GM19025 (cell line): ENCODE data around the gene OPRL1.

Experiments
- ATAC-seq: cut with Tn5 transposase; IDR thresholded peaks from one replicate; pipeline ENCODE4 v1.9.1; 2021; ENCODE audit warnings: mild to moderate bottlenecking, low read depth, moderate library complexity; ENCODE audit not compliant: unreplicated experiment

OPRL1 gene

DNA sequence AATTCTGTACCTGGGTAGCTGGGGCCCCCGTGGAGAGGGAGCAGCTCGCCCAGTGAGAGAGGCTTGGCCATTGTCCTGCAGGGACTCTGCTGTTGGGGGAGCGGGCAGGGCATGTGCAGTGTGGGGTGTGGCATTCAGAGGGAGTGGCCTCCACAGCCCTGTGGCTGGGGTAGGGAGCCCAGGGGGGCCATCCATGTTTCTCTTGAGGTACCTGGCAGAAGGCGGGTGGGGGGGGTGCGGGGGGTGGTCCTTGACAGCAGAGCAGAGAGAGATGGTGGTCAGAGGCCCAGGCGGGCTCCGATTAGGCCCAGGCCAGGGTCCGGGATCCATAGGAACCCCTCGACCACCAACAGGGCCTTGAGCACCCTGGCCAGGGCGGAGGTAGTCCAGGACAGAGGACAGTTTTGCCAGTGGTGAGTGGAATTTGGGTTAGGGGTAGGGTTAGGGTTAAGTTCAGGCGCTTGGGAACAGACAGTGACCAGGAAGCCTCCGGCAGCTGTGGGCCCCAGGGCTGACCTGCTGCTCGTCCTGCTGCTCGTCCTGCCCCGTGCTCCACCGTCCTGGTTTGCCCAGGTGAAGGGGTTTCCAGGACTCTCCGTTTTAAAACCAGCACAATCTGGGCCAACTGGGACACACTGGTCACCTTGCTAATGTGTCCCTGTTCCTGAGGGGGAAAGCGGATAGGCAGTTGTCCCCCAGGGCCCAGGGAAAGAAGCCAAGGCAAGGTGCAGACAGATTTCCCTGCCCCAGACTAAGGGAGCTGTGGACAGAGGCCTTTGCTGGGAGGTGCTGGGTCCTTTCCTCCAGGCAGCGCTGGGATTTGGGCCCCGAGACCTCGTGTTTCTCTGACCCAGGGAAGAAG is 59.5 kb downstream of the OPRL1 start:
- ATAC-seq, result no peak

DNA sequence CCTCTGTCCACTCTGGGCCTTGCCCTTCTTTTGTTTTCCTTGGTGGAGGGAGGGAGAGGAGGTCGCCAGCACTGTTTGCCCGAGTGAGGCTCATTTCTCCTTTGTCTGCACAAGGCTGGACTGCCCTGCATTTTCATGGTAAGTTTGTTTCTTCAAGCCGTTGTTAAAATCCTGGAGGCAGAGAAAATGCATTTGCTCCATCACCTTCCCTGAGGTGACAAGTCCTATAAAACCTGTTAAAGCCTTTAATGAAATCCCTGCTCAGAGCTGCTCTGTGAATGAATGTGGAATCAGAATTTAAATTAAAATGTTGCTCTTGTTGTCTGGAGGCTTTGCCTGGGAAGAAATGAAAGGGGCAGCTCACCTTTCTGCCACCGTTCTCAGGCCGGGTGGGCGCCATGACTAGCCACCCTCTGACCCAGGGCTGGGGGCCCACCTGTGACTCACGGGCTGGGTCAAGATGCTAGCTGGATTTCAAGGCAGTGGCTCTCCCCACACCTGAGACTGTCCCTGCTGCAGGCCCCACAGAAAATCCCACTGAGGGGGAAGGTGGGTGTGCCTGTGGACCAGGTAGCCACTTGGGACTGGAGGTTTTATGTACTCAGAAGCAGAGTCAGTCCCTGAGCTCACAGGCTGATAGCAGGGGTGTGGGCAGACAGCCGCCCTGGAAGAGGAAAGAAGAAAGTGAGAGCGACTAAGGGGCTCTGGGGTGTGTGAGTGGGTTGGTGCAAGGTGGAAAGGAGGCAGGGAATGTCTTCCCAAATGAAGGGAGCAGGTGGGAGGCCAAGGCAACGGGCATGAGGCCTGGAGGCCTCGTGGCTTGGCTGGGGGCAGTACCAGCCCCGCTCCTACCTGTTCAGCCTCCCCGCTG is 60.4 kb downstream of the OPRL1 start:
- no peak for ATAC-seq

DNA sequence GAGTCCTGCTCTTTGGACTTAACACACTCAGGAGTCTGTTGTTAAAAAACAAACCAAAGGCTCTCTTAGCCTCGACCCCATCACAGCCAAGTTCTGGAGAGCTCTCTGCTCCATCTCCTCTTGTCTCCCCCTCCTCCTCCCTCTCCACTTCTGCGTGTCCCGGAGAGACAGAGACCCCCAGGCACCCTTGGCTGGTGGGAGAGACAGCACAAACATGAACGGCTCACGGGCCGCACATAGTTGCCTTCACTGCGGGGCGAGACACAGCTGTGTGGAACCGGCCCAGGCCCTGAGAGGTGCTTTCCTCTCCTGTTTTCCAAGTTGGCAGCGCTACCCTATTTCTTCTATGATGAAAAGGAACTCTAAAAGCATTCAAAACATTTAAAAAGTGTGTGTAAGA is 61.1 kb downstream of the OPRL1 start:
- no peak for ATAC-seq

DNA sequence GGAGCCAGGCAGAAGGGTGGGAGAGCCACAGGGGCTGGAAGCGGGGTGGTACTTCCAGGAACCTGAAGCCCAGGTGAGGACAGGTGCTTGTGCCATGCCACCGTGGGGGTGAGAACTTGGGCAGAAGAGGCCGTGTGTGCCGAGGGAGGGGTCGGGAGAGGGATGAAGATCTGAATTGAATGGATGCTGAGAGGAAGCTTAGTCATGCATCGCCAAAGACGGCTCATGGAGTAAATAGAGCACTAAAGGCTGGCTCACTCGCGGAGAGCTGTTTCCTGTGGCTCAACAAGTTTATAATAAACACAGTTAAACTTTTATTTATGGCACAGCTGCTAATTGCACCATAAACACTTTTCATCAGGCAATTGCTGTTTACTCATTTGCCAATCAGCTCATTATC is 62.7 kb downstream of the OPRL1 start:
- ATAC-seq, result no peak

DNA sequence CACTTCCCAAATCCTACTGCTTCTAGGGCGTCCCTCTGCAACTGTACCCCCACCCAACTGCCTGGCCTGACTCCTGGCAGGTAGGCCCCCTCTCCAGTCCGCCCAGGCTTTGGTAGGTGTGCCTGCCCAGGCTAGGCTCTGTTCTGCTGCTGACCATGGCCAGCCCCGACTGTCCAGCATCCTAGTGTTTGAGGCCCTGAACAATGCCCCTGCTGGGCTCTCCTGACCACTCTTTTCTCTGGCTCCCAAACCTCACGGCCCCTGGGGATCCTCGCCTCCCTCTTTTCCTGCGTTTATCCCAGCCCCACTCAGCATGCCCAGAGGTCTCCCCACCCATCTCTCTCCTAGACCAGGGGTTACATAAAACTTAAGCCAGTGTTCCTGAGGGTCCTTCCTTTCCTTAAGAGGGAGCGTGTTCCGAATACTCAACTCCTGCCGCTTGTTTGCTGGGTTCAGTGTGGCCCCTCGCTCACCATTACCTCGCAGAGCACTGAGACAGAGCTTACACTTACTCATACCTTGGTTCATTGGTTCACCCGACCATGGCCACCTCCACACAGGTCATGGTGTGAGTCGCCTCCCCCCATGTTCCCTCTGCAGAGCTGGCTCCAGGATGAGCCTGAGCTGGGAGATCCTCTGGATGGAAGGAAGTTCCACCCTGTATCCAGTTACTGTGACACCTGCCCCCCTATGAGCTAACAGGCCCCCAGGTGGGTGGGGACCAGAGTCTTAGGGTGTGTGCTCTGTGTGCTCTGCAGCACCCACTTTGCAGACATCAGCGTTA is 63.3 kb downstream of the OPRL1 start:
- no peak for ATAC-seq

DNA sequence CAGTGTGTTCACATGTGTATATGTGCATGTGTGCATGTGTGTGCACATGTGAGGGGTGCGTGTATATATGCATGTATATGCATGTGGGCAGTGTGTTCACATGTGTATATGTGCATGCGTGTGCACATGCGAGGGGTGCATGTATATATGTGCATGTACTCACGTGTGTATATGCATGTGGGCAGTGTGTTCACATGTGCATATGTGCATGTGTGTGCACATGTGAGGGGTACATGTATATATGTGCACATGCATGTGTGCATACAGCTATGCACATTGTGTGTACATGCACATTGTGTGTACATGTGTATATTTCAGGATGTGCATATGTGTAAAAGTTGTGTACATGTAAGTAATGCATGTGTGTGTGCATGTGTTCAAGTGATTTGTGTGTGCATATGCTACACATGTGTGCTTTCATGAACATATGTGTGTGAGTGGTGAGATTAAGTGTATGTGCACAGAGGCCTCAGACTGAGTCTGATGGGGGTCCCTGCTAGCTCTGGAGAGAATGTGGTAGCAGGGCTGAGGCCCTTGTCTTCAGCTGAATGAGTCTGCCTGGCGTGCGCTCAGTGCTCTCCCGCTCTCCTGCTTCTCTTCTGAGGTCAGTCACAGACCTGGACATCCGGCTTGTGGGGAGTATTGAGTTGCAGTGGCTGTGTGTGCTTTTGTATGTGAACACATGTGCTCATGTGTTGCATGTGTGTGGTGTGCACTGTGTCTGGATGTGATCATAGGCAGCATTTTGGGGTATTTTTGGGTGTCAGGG is 64.4 kb downstream of the OPRL1 start:
- ATAC-seq, result no peak

DNA sequence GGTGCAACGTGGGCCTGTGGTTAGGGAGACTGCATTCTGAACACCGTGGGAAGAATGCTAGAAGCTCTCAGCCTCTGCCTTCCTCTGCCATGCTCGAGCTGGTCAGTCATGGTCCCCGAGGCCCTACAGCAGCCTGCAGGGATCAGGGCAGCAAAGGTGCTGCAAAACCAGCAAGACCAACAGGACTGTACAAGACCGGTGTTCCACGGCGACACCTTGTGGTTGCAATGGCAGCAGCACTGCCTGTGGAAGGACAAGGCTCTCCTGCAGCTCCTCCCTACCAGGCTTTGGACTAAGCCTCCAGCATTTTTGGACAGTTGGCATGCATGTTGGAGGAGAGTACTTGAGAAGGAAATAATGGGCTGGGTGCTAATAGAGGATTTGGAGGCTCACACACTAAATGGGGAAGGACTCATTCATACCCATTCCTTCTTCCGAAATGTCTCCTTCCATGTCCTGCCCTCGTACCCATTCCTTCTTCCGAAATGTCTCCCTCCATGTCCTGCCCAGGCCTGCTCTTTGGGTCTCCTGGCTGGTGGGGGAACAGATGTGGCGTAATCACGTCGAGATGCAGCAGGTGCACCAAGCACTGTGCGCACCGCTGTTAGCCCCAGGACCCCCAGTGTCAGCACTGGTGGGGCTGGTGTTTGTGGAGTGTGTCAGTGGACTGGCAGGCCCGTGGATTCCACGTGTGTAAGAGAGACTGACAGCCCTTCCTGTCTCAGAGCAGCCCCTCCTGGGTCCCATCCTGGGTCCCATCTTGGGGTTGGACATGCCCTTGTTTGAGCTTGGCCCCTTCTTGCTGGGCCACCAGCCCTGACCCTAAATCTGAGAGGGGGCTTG is 65.8 kb downstream of the OPRL1 start:
- no peak for ATAC-seq

DNA sequence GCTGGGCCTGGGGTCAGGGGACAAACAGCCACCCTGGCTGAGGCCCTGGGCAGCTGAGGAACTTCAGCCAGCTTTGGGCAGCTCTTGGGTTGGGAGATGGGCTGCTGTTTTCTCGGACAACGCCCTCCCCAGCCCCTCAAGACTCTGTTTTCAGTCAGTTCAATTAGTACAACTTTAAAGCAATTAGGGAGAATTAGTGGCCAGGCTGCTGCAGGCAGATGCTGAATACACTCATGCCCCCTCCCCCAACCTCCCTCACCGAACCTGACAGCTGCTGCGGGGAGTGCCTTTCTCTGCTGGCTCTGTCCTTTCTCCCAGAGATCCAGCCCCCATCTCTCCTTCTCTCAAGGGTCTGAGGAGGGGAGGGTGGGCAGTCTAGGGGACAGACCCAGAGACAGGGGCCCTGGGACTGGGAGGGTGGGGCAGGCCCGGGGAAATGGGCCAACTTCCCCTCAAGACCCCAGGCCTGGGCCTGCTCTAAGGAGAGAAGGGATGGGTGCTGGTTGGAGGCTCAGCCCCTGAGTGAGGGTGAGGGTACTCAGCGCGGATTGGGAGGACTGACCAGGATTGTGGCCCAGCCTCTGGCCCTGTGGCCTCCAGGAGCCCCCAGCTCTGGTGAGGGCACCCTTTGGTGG is 66.5 kb downstream of the OPRL1 start:
- no peak for ATAC-seq

DNA sequence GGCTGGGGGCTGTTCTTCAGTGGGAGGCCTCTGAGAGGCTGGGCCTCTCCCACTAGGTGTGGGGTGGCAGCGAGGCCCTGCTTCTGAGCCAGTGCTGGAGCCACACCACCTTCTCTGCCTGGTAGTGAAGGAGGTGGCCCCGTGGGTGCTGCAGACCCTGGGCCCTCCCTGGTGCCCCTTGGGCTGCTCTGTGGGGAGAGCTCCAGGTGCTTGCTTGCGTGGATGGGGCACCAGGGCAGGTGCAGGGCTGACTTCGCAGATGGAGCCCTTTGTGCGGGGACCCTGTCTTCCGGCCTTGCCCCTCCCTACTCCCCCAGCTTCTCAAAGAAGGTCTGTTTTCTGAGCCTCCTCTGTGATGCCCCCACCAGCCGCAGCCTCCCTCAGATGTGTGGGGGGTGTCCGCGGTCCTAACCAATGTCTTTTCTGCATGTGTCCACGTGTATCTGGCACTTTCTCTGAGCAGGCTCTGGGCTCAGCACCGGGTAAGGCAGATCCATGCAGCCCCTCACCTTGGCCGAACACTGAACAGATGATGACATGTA is 67.1 kb downstream of the OPRL1 start:
- no peak for ATAC-seq

DNA sequence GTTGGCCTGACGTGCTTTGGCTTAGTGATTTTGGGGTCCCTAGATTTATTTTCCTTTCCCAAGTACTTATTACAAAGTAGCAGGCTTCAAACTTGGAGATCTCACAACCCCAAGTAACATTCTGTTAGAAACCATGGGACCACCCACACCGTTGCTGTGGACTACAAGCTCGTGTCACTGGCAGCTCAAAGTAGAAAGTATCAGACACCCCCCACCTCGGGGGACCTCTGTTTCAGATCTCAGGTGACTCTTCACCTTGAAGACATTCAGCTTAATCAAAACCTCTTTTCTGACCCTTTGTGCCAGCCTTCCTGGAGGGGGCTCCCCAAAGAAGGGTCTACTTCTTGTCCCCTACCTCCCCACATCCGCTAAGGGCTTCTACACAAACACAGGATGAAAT is 68.7 kb downstream of the OPRL1 start:
- no peak for ATAC-seq

DNA sequence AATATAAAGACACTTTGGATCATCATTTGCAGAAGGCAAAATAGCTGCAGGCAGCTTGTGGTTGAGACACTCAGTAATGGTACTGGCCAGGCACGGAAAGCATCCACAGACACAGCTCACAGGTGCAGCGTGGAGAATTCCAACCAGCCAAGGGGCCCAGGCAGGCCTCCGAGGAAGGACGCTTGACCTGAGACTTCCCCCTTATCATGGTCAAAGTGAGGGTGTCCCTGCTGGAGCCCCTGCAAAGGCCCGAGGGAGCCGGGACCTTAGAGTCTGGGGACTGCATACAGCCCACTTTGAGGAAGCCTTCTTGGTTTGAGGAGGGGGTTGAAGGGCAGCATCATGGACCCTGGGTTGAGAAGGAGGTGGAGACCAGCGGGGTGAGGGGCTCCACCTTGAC is 69.3 kb downstream of the OPRL1 start:
- ATAC-seq, result no peak

DNA sequence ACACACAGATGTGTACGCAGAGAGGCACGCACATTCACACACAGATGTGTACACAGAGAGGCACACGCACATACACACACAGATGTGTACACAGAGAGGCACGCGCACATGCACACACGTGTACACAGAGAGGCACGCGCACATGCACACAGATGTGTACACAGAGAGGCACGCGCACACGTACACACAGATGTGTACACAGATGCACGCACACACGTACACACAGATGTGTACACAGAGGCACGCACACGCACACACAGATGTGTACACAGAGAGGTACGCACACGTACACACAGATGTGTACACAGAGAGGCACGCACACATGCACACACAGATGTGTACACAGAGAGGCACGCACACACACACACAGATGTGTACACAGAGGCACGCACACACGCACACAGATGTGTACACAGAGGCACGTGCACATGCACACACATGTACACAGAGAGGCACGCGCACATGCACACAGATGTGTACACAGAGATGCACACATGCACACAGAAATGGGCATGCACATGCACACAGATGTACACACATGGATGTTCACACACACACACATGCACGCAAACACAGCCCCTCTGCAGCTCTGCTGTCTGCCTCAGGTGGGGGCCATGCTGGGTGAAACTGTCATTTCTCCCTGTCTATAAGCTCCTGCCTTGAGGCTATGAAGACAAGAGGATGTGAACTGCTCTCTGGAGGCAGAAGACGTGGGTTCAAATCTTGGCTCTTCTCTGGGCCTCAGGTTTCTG is 70.1 kb downstream of the OPRL1 start:
- ATAC-seq, result no peak
